HepG2 (cell line): ENCODE measurements around the gene MAP3K20. TPM values are rescaled to one million over a fixed set of nuclear protein-coding genes. Genes with fewer than 3 reads are reported as not detected.

Source experiments
- AHR ChIP-seq: IDR thresholded peaks from 2 replicates; pipeline ENCODE4 v1.6.1; 2018; ENCODE audit warnings: missing genetic modification reagents, missing compliant biosample characterization
- ARHGAP35 ChIP-seq: sonication (generic); formaldehyde crosslinking; IDR thresholded peaks from 2 replicates; pipeline ENCODE4 v1.9.0; 2022; ENCODE audit warnings: mild to moderate bottlenecking, inconsistent platforms, moderate library complexity, missing genetic modification reagents, borderline replicate concordance
- ATF1 ChIP-seq: IDR thresholded peaks from 2 replicates; pipeline ENCODE4 v1.6.1; 2016; ENCODE audit warnings: mild to moderate bottlenecking, control low read depth
- ESRRA ChIP-seq: sonication (generic); formaldehyde crosslinking; IDR thresholded peaks from 2 replicates; pipeline ENCODE4 v1.5.1; 2020; ENCODE audit warnings: mild to moderate bottlenecking, low read depth, missing genetic modification reagents
- FOXC1 ChIP-seq: sonication (generic); formaldehyde crosslinking; IDR thresholded peaks from 2 replicates; pipeline ENCODE4 v1.8.0; 2022; ENCODE audit warnings: mild to moderate bottlenecking, missing genetic modification reagents, borderline replicate concordance
- HDAC1 ChIP-seq: sonication (generic); formaldehyde crosslinking; IDR thresholded peaks from 2 replicates; pipeline ENCODE4 v1.5.1; 2020; ENCODE audit warnings: mild to moderate bottlenecking, missing genetic modification reagents
- HOXA3 ChIP-seq: sonication (generic); formaldehyde crosslinking; IDR thresholded peaks from 2 replicates; pipeline ENCODE4 v1.5.0; 2020; ENCODE audit warnings: missing genetic modification reagents
- KAT7 ChIP-seq: IDR thresholded peaks from 2 replicates; pipeline ENCODE4 v1.6.1; 2018; ENCODE audit warnings: borderline replicate concordance, missing compliant biosample characterization
- KDM5B ChIP-seq: sonication (generic); formaldehyde crosslinking; IDR thresholded peaks from 2 replicates; pipeline ENCODE4 v1.4.0; 2020; ENCODE audit warnings: missing genetic modification reagents, mild to moderate bottlenecking, borderline replicate concordance
- NFE2L1 ChIP-seq: sonication (generic); formaldehyde crosslinking; IDR thresholded peaks from 2 replicates; pipeline ENCODE4 v1.4.0; 2020; ENCODE audit warnings: missing genetic modification reagents, mild to moderate bottlenecking, borderline replicate concordance
- NKX3-1 ChIP-seq: sonication (generic); formaldehyde crosslinking; IDR thresholded peaks from 2 replicates; pipeline ENCODE4 v1.5.0; 2020; ENCODE audit warnings: missing genetic modification reagents
- ZFP82 ChIP-seq: sonication (generic); formaldehyde crosslinking; IDR thresholded peaks from 2 replicates; pipeline ENCODE4 v1.5.1; 2020; ENCODE audit warnings: mild to moderate bottlenecking, missing genetic modification reagents, borderline replicate concordance
- ZFX ChIP-seq: sonication (generic); formaldehyde crosslinking; IDR thresholded peaks from 2 replicates; pipeline ENCODE4 v1.4.0; 2020; ENCODE audit warnings: mild to moderate bottlenecking, low read depth, missing genetic modification reagents, moderate library complexity
- ZNF253 ChIP-seq: sonication (generic); formaldehyde crosslinking; IDR thresholded peaks from 2 replicates; pipeline ENCODE4 v1.8.0; 2022; ENCODE audit warnings: mild to moderate bottlenecking, missing genetic modification reagents, borderline replicate concordance
- ZNF256 ChIP-seq: sonication (generic); formaldehyde crosslinking; conservative IDR thresholded peaks from 2 replicates; pipeline ENCODE4 v1.4.0; 2020; ENCODE audit warnings: missing genetic modification reagents
- ZNF30 ChIP-seq: sonication (generic); formaldehyde crosslinking; IDR thresholded peaks from 2 replicates; pipeline ENCODE4 v1.5.0; 2020; ENCODE audit warnings: mild to moderate bottlenecking, missing genetic modification reagents
- ZNF501 ChIP-seq: sonication (generic); formaldehyde crosslinking; IDR thresholded peaks from 2 replicates; pipeline ENCODE4 v1.5.1; 2020; ENCODE audit warnings: mild to moderate bottlenecking, moderate library complexity, missing genetic modification reagents
- ZNF614 ChIP-seq: IDR thresholded peaks from 2 replicates; pipeline ENCODE4 v1.6.1; 2018; ENCODE audit warnings: missing biosample characterization, missing genetic modification reagents, inconsistent platforms, borderline replicate concordance
- ZNF619 ChIP-seq: sonication (generic); formaldehyde crosslinking; IDR thresholded peaks from 2 replicates; pipeline ENCODE4 v1.4.0; 2020; ENCODE audit warnings: mild to moderate bottlenecking, missing genetic modification reagents
- polyA plus RNA-seq, 8 experiments: library from polyadenylated mRNA; depleted of rRNA in 3 of 8; stranded (reverse) in 7 of 8; unstranded in 1 of 8; fragments of >200 nt; fragmentation: Illumina TruSeq in 4 of 8; extraction: Trizol in 4 of 8; gene quantifications; 2 replicates each; pipeline versions ENCODE4 v1.2.1 to v1.2.3, GENCODE V29; 2011 to 2016; ENCODE audit warnings: low read depth in 4 of 8, missing spikeins in 1 of 8, mixed read lengths in 1 of 8; ENCODE audit not compliant: insufficient read depth in 1 of 8
- total RNA-seq, 5 experiments: library from RNA; depleted of rRNA; stranded (reverse); fragments of >200 nt; fragmentation: Illumina TruSeq; extraction: Trizol; gene quantifications; 2 replicates each; pipeline ENCODE4 v1.2.3, GENCODE V29; 2016; ENCODE audit warnings: low read depth in 1 of 5
- TF ChIP-seq, protein P1 (sequence below): sonication (generic); formaldehyde crosslinking; IDR thresholded peaks from 2 replicates; pipeline ENCODE4 v1.5.0; 2020; ENCODE audit warnings: missing genetic modification reagents
- TF ChIP-seq, protein P2 (sequence below): sonication (generic); formaldehyde crosslinking; IDR thresholded peaks from 2 replicates; pipeline ENCODE4 v1.4.0; 2020; ENCODE audit warnings: missing genetic modification reagents; ENCODE audit errors: not compliant biosample characterization
- TF ChIP-seq, protein P3 (sequence below): sonication (generic); formaldehyde crosslinking; IDR thresholded peaks from 2 replicates; pipeline ENCODE4 v1.8.0; 2022; ENCODE audit warnings: mild to moderate bottlenecking, missing genetic modification reagents, borderline replicate concordance
- TF ChIP-seq, protein P4 (sequence below): sonication (generic); formaldehyde crosslinking; IDR thresholded peaks from 2 replicates; pipeline ENCODE4 v1.8.1; 2023; ENCODE audit warnings: mild to moderate bottlenecking, missing genetic modification reagents
- TF ChIP-seq, protein P5 (sequence below): IDR thresholded peaks from 2 replicates; pipeline ENCODE4 v1.6.1; 2016; ENCODE audit warnings: low read depth, borderline replicate concordance

The MAP3K20 gene
- total and polyA plus RNA-seq, 2 of the 13 experiments (the other 11 are each of a cell fraction or from before 2014, with no cell fraction given) = 5.2 to 13.5 TPM

DNA sequence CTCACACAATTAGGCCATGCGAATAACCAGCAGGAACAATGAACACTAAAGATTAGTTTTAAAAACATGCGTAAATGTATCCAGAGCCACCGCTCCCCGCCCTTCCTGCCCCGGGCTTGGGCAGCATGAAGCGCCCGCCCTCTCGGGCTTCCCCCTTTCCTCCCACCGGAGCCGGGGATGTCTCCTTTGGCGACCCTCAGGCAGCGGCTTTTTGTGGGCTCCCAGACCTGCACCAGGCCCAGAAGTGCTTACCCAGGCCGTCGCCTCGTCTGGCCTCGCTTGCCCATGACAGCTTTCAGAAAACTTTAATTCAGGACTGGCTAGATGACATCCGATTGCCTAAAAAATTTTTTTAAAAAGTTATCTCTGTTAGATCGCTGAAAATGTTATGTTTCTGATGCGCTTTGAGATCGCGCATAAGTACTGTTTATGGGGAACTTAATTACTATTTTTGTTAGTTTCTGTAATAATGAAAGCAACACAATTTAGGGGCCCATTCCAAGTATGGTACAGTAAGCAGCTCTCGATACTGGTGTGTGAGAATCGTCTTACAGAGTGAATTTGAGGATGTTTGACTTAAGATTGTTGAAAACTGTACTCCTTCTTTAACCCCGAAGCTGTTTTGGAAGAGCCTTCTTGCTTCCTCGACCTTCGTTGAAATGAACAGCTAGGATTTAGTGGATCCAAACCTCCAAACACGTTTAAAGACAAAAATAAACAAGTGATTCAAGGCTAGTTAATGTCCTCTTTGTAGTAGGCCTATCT is 1.1 kb downstream of the MAP3K20 start (continued):
- TF ChIP-seq ZNF30 (CRISPR knock-in tag) (peak; percentile 58; the same call in 1 of the 2 replicates), ZNF614 (CRISPR knock-in tag) (no peak), HOXA3 (0 out of 2 replicates have a peak, but pooled peaks have one; percentile 6), ZNF619 (0 out of 2 replicates have a peak, but pooled peaks have one; percentile 32), FOXC1 (CRISPR knock-in tag) (0 out of 2 replicates have a peak, but pooled peaks have one; percentile 36), ZFX (CRISPR knock-in tag) (peak; percentile 49; the same call in 1 of the 2 replicates), NFE2L1 (CRISPR knock-in tag) (0 out of 2 replicates have a peak, but pooled peaks have one; percentile 67), ZNF256 (no peak), ARHGAP35 (CRISPR knock-in tag) (peak; percentile 29; the same call in 1 of the 2 replicates), NKX3-1 (CRISPR knock-in tag) (peak; percentile 31; the same call in 1 of the 2 replicates), HDAC1 (CRISPR knock-in tag) (no peak), ZNF253 (CRISPR knock-in tag) (peak; percentile 19; the same call in 1 of the 2 replicates), KDM5B (CRISPR knock-in tag) (0 out of 2 replicates have a peak, but pooled peaks have one; percentile 5), ESRRA (0 out of 2 replicates have a peak, but pooled peaks have one; percentile 3), ZFP82 (CRISPR knock-in tag) (no peak), ATF1 (CRISPR knock-in tag) (no peak), AHR (0 out of 2 replicates have a peak, but pooled peaks have one; percentile 6), ZNF501 (CRISPR knock-in tag) (peak; percentile 67; the same call in 1 of the 2 replicates), KAT7 (0 out of 2 replicates have a peak, but pooled peaks have one; percentile 42)
- TF ChIP-seq, protein P1, sequence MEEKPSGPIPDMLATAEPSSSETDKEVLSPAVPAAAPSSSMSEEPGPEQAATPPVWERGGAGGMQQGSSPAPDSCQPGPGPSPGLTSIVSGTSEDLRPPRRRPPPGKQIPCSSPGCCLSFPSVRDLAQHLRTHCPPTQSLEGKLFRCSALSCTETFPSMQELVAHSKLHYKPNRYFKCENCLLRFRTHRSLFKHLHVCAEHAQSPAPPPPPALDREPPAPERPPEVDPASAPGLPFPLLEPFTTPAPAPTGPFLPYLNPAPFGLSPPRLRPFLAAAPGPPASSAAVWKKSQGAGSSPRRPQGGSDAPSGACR (CRISPR knock-in tag) = 0 out of 2 replicates have a peak, but pooled peaks have one; percentile 41
- TF ChIP-seq, protein P2, sequence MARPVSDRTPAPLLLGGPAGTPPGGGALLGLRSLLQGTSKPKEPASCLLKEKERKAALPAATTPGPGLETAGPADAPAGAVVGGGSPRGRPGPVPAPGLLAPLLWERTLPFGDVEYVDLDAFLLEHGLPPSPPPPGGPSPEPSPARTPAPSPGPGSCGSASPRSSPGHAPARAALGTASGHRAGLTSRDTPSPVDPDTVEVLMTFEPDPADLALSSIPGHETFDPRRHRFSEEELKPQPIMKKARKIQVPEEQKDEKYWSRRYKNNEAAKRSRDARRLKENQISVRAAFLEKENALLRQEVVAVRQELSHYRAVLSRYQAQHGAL (CRISPR knock-in tag) = no peak
- TF ChIP-seq, protein P3, sequence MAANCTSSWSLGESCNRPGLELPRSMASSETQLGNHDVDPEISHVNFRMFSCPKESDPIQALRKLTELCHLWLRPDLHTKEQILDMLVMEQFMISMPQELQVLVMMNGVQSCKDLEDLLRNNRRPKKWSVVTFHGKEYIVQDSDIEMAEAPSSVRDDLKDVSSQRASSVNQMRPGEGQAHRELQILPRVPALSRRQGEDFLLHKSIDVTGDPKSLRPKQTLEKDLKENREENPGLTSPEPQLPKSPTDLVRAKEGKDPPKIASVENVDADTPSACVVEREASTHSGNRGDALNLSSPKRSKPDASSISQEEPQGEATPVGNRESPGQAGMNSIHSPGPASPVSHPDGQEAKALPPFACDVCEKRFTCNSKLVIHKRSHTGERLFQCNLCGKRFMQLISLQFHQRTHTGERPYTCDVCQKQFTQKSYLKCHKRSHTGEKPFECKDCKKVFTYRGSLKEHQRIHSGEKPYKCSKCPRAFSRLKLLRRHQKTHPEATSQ = 0 out of 2 replicates have a peak, but pooled peaks have one; percentile 9
- TF ChIP-seq, protein P4, sequence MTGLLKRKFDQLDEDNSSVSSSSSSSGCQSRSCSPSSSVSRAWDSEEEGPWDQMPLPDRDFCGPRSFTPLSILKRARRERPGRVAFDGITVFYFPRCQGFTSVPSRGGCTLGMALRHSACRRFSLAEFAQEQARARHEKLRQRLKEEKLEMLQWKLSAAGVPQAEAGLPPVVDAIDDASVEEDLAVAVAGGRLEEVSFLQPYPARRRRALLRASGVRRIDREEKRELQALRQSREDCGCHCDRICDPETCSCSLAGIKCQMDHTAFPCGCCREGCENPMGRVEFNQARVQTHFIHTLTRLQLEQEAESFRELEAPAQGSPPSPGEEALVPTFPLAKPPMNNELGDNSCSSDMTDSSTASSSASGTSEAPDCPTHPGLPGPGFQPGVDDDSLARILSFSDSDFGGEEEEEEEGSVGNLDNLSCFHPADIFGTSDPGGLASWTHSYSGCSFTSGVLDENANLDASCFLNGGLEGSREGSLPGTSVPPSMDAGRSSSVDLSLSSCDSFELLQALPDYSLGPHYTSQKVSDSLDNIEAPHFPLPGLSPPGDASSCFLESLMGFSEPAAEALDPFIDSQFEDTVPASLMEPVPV (CRISPR knock-in tag) = 0 out of 2 replicates have a peak, but pooled peaks have one; percentile 24
- TF ChIP-seq, protein P5, sequence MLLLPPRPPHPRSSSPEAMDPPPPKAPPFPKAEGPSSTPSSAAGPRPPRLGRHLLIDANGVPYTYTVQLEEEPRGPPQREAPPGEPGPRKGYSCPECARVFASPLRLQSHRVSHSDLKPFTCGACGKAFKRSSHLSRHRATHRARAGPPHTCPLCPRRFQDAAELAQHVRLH (CRISPR knock-in tag) = 0 out of 2 replicates have a peak, but pooled peaks have one; percentile 24
